HL-60/S4 (cell line): ENCODE data around the gene TIGAR.

Experiments used
- in situ Hi-C: fragments of 300-500 bp; cut with MboI; formaldehyde crosslinking; loops from 2 replicates; pipeline ENCODE4 v1.14.3; 2022; ENCODE audit warnings: low sequenced_read_pairs

The TIGAR gene

GRCh38 chr12:4366090-4366489, 45.1 kb downstream of the TIGAR start:
- in situ Hi-C loops, result loop anchor here (25.0 kb wide), 1 partner anchor 646 kb away; no protein-coding TSS in a partner anchor

GRCh38 chr12:4369548-4369947, 48.5 kb downstream of the TIGAR start:
- in situ Hi-C loops, result loop anchor here (25.0 kb wide), 1 partner anchor 643 kb away; no protein-coding TSS in a partner anchor

- in situ Hi-C loops, result loop anchor here (25.0 kb wide), 1 partner anchor 642 kb away; no protein-coding TSS in a partner anchor
Measured at GRCh38 chr12:4370265-4370664, 49.3 kb downstream of the TIGAR start.

- in situ Hi-C loops, result loop anchor here (25.0 kb wide), 1 partner anchor 640 kb away; no protein-coding TSS in a partner anchor
Measured at GRCh38 chr12:4372653-4373052, 51.6 kb downstream of the TIGAR start.

- in situ Hi-C loops, result no loop called here
Measured at GRCh38 chr12:4375449-4375848, 54.4 kb downstream of the TIGAR start.

GRCh38 chr12:4378772-4379171, 57.8 kb downstream of the TIGAR start:
- in situ Hi-C loops, result no loop called here

- in situ Hi-C loops, result no loop called here
Measured at GRCh38 chr12:4379405-4379804, 58.4 kb downstream of the TIGAR start, which contains the start of gene FGF23. Gene FGF23, minus strand, starts transcription at chr12:4379712. Its CDS starts 130 bp downstream, at chr12:4379582.

GRCh38 chr12:4380332-4380731, 59.3 kb downstream of the TIGAR start:
- in situ Hi-C loops, result no loop called here

- in situ Hi-C loops, result no loop called here
Measured at GRCh38 chr12:4383304-4383865, 62.4 kb downstream of the TIGAR start.

- in situ Hi-C loops, result no loop called here
Measured at GRCh38 chr12:4386801-4387200, 65.8 kb downstream of the TIGAR start.

GRCh38 chr12:4387607-4388006, 66.6 kb downstream of the TIGAR start:
- in situ Hi-C loops, result no loop called here

- in situ Hi-C loops, result no loop called here
Measured at GRCh38 chr12:4388032-4388431, 67.0 kb downstream of the TIGAR start.

- in situ Hi-C loops, result no loop called here
Measured at GRCh38 chr12:4388662-4389061, 67.6 kb downstream of the TIGAR start.

- in situ Hi-C loops, result no loop called here
Measured at GRCh38 chr12:4392223-4392742, 71.3 kb downstream of the TIGAR start.

- in situ Hi-C loops, result no loop called here
Measured at GRCh38 chr12:4393211-4393610, 72.2 kb downstream of the TIGAR start.

- in situ Hi-C loops, result no loop called here
Measured at GRCh38 chr12:4395818-4396217, 74.8 kb downstream of the TIGAR start.

- in situ Hi-C loops, result no loop called here
Measured at GRCh38 chr12:4401117-4401516, 80.1 kb downstream of the TIGAR start.

- in situ Hi-C loops, result no loop called here
Measured at GRCh38 chr12:4402996-4403395, 82.0 kb downstream of the TIGAR start.
